Activated CD4-positive, alpha-beta memory T cell treated with anti-CD3 and anti-CD28 coated beads for 36 hours (primary cell): ENCODE results near the gene CENPT. TPM values are rescaled to one million over a fixed set of nuclear protein-coding genes. Genes with fewer than 3 reads are reported as not detected.
A peak's percentile ranks its signal among the peaks of the same experiment; 100 is the strongest.
"Not testable (repeated sequence)": the region's sequence is repeated elsewhere in the genome, so short reads cannot be mapped to it uniquely, and the experiment has no call there.

ENCODE experiments used
- CTCF ChIA-PET: fragments of 350-600 bp; sonication (Branson Sonifier 250); formaldehyde crosslinking; loops from one replicate; lab custom pipeline; 2021; ENCODE audit warnings: antibody characterized with exemption, inconsistent platforms; lab: Charles Lee
- POLR2A ChIA-PET: fragments of 350-600 bp; sonication (Branson Sonifier 250); formaldehyde crosslinking; loops from one replicate; lab custom pipeline; 2021; ENCODE audit warnings: antibody characterized with exemption; lab: Charles Lee
- DNase-seq: peaks from one replicate; pipeline ENCODE4 v3.0.0-alpha.2; 2020
- H3K27ac Mint-ChIP-seq: one replicate; pipeline ENCODE4 v1.8.0; 2021; ENCODE audit warnings: mixed read lengths
- H3K27me3 Mint-ChIP-seq: one replicate; pipeline ENCODE4 v1.8.0; 2021; ENCODE audit warnings: mixed read lengths
- H3K36me3 Mint-ChIP-seq: one replicate; pipeline ENCODE4 v1.8.0; 2021; ENCODE audit warnings: mixed read lengths
- H3K4me1 Mint-ChIP-seq: one replicate; pipeline ENCODE4 v1.8.0; 2021; ENCODE audit warnings: low read depth, mixed read lengths
- H3K4me3 Mint-ChIP-seq: one replicate; pipeline ENCODE4 v1.8.0; 2021; ENCODE audit warnings: mild to moderate bottlenecking, mixed read lengths
- H3K9me3 Mint-ChIP-seq: one replicate; pipeline ENCODE4 v1.8.0; 2021; ENCODE audit warnings: mixed read lengths
- intact Hi-C: fragments of 100-400 bp; cut with micrococcal nuclease; formaldehyde crosslinking; loops from one replicate; pipeline ENCODE4 v1.15.1; 2023
- total RNA-seq, 2 experiments: library from RNA; stranded (reverse); gene quantifications; one replicate each; pipeline ENCODE4 v1.2.3, GENCODE V29; 2021

CENPT gene
- total RNA-seq, 2 experiments from 2014 or later = 39.2 to 40.2 TPM

DNA sequence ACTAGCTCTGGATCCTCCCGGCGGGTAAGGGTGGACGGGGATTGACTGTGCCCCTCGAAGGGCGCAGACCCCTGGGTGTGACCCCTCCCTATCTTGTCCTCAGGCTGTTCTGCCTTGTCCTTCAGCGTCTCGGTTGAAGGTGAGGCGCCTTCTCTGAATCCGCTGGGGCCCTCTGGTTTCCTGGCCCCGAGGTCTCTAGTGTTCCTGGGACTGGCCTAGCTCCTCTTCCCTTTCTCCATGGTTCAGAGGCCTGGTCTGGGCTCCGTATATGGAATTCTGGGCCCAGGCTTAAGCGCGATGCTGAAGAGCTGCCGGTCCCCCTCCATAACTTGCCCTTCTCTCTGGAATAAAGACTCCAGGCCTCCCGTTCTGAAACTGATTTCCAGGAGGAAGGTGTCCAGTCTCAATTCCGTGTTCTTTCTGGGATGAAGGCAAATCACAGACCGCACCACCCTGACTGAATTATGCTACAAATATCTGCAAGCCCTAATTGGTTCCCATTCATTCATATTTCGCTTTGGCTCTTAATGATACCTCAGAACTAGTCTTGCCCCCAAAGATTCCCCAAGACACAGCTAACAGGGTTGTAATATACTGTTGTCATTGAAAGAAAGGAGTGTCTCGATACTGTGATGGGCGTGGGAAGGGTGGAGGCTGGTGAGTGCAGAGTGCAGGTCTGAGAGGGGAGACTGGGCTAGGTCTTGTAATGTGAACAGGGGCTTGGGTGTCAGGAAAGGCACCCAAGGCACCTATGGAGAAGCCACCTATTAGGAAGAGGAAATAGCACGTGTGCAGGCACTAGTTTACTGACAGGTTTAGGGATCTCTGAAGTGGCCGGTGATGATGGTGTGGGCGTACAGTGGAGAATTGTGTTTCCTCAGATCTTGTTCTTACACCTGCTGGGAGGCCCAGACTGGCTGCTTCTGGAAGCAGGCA is 26.2 kb upstream of the CENPT start:
- CTCF ChIA-PET = interaction anchor here (0.6 to 3.7 kb wide), 10 partner anchors 8 to 392 kb away, joined by 3 to 20 read pairs (median 3); no protein-coding TSS in a partner anchor
- Mint-ChIP-seq H3K4me3 (peak overlapping the region; percentile 95), H3K9me3 (no peaks in the 10 kb centered on the region), H3K4me1 (peaks cover 28% of the 10 kb centered on the region), H3K27me3 (no peaks in the 10 kb centered on the region), H3K27ac (peak overlapping the region; percentile 88), H3K36me3 (peaks cover 24% of the 10 kb centered on the region)
- DNase-seq = peak; percentile 51
- intact Hi-C loops = loop anchor here (2.0 to 5.0 kb wide), 5 partner anchors 27 to 201 kb away; partner anchors contain the start of genes CENPT and NUTF2
- POLR2A ChIA-PET = interaction anchor here (0.8 to 1.3 kb wide), 5 partner anchors 26 to 67 kb away, joined by 3 to 4 read pairs (median 4); partner anchors contain the start of genes CENPT, NUTF2 and TSNAXIP1

DNA sequence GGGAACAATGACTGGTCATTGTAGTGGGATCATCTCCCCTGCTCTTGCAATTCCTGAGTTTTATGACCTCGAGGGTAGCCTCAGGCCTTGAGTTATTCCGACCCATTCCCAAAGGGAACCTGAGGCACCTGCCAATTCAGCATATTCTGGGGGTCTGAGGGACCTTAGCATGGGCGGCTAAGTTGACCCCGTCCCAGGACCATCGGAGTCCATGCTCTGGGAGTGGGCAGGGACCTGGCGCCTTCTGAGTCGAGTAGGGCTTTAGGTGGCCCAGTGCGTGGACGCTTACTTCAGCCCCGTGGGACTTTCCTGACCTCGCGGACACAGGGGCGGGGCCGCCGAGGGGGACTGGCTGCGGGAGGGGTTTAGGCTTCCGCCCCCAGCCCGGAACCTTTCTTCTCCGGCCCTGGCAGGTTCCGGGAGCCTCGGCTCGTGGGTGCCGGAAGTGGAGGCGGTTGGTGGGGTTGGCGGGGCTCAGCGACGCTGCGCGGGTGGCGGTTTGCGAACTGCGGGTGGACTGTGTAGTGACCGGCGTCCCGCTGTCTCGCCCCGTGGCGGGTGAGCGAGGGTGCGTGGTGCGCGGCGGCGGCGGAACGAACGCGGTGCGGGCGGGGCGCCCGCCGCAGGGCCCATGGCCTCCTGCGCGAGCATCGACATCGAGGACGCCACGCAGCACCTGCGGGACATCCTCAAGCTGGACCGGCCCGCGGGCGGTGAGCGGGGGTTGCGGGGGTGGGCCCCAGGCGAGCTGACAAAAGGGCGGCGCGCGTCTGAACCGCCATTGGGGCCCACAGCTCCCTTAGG is 25.3 kb upstream of the CENPT start, which contains the start of gene EDC4:
EDC4 (plus strand) TSS at position 422 of the 804 bp plus-strand sequence; CDS start at position 632, 210 bp downstream.
- no peaks in the 10 kb centered on the region for H3K9me3 Mint-ChIP-seq
- intact Hi-C loops = loop anchor here (2.0 to 5.0 kb wide), 4 partner anchors 26 to 201 kb away; partner anchors contain the start of genes CENPT and NUTF2
- peak; percentile 93 for DNase-seq
- CTCF ChIA-PET = interaction anchor here (0.9 to 3.7 kb wide), 7 partner anchors 11 to 391 kb away, joined by 3 to 20 read pairs (median 3); no protein-coding TSS in a partner anchor
- H3K27ac Mint-ChIP-seq = peak within 1 kb of the TSS; percentile 88
- H3K27me3 Mint-ChIP-seq = no peaks in the 10 kb centered on the region
- POLR2A ChIA-PET = interaction anchor here (0.8 to 1.3 kb wide), 5 partner anchors 25 to 66 kb away, joined by 3 to 4 read pairs (median 4); partner anchors contain the start of genes CENPT, NUTF2 and TSNAXIP1
- peaks cover 21% of the 10 kb centered on the region for H3K36me3 Mint-ChIP-seq
- H3K4me3 Mint-ChIP-seq = peak within 1 kb of the TSS; percentile 95
- H3K4me1 Mint-ChIP-seq = peaks cover 28% of the 10 kb centered on the region

DNA sequence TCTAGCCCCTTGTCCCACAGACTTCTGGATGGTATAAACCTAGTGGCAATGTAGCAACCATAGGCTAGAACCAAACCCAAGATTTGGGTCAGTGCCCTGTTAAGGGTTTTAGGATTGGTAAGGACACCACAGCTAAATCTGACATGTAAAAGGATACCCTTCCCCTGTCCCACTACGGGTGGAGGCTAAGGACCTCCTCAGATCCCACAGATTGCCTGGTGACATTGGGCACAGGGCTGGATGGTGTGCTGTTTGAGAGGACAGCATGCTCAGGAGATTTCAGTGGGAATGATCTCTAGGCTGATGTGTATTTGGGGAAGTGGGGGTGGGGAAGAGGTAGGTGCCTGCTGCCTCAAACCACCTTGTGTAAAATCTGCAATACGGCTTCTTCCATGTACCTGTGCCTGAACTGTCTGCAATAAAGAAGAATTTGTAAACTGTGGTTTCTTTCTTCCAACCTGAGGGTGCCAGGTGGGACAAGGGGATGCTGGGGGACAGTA is 24.7 kb upstream of the CENPT start:
- DNase-seq = no peak
- Mint-ChIP-seq H3K36me3 (peaks cover 16% of the 10 kb centered on the region), H3K27me3 (no peaks in the 10 kb centered on the region), H3K27ac (peak overlapping the region; percentile 88), H3K4me1 (peaks cover 28% of the 10 kb centered on the region), H3K9me3 (no peaks in the 10 kb centered on the region), H3K4me3 (peak overlapping the region; percentile 95)
- ChIA-PET CTCF (interaction anchor here (0.7 to 1.8 kb wide), 3 partner anchors 12 to 351 kb away, joined by 3 to 8 read pairs (median 3); no protein-coding TSS in a partner anchor), POLR2A (interaction anchor here (0.9 kb wide), 1 partner anchor 26 kb away, joined by 4 read pairs; the partner anchor contains the start of gene NUTF2)
- intact Hi-C loops = loop anchor here (2.0 to 5.0 kb wide), 4 partner anchors 25 to 200 kb away; partner anchors contain the start of genes CENPT and NUTF2

DNA sequence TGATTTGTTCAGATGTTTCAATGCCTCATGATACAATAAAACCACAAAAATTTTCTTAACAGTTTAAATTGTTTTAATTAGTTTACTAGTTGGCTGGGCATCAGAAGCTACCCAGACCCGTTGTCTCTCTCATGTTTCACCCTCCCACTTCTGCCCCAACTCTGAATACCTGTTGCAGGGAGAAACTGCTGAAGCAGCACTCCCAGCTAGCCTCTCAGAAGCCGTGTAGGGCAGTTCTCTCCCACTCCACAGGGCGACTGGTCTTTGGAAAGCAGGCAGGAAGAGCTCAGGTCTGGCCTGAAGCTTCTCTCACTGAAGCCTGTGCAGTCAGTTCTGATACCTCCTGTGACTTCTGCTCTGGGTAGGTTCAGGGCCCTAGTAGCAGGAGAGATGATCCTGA is 23.8 kb upstream of the CENPT start:
- no peak for DNase-seq
- POLR2A ChIA-PET = interaction anchor here (0.9 to 1.2 kb wide), 2 partner anchors 25 to 64 kb away, joined by 3 to 4 read pairs; partner anchors contain the start of gene NUTF2
- intact Hi-C loops = loop anchor here (5.0 kb wide), 3 partner anchors 39 to 199 kb away; no protein-coding TSS in a partner anchor
- CTCF ChIA-PET = interaction anchor here (0.7 to 1.8 kb wide), 3 partner anchors 12 to 350 kb away, joined by 3 to 8 read pairs (median 3); no protein-coding TSS in a partner anchor
- H3K36me3 Mint-ChIP-seq = peaks cover 14% of the 10 kb centered on the region
- H3K27me3 Mint-ChIP-seq = no peaks in the 10 kb centered on the region
- no peaks in the 10 kb centered on the region for H3K9me3 Mint-ChIP-seq
- peaks cover 28% of the 10 kb centered on the region for H3K4me1 Mint-ChIP-seq
- peak overlapping the region; percentile 18 for H3K27ac Mint-ChIP-seq
- H3K4me3 Mint-ChIP-seq = no peak overlapping the region

GRCh38 chr16:67869653-67870052 is 22.2 kb upstream of the CENPT start:
- intact Hi-C loops = loop anchor here (5.0 kb wide), 3 partner anchors 37 to 197 kb away; no protein-coding TSS in a partner anchor
- ChIA-PET POLR2A (no interaction called here), CTCF (interaction anchor here (0.8 to 3.5 kb wide), 3 partner anchors 14 to 53 kb away, joined by 3 to 18 read pairs (median 5); partner anchors contain the start of gene NRN1L)
- no peaks in the 10 kb centered on the region for H3K9me3 Mint-ChIP-seq
- no peaks in the 10 kb centered on the region for H3K27me3 Mint-ChIP-seq
- H3K27ac Mint-ChIP-seq = no peak overlapping the region
- no peak overlapping the region for H3K4me3 Mint-ChIP-seq
- no peak for DNase-seq
- H3K36me3 Mint-ChIP-seq = peaks cover 20% of the 10 kb centered on the region
- peaks cover 18% of the 10 kb centered on the region for H3K4me1 Mint-ChIP-seq

DNA sequence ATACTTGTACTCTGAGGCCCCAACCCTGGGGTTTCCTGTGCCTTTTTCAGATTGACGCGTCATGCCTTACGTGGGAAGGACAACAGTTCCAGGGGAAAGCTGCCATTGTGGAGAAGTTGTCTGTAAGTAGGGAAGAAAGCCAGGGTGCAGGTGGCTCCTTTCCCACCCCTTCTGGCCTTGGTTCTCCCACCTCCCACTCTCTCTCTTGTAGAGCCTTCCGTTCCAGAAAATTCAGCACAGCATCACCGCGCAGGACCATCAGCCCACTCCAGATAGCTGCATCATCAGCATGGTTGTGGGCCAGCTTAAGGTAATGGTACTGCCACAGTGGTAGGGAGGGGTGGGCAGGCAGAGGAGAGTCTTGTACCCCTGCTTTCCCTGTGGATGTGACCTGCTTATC is 20.8 kb upstream of the CENPT start:
- H3K9me3 Mint-ChIP-seq = no peaks in the 10 kb centered on the region
- ChIA-PET CTCF (interaction anchor here (1.1 to 3.5 kb wide), 3 partner anchors 15 to 172 kb away, joined by 3 to 18 read pairs (median 5); partner anchors contain the start of gene NRN1L), POLR2A (interaction anchor here (0.6 kb wide), 2 partner anchors 33 kb away, joined by 3 to 5 read pairs; no protein-coding TSS in a partner anchor)
- intact Hi-C loops = no loop called here
- DNase-seq = no peak
- H3K4me1 Mint-ChIP-seq = peaks cover 7% of the 10 kb centered on the region
- no peak overlapping the region for H3K27ac Mint-ChIP-seq
- H3K36me3 Mint-ChIP-seq = peaks cover 20% of the 10 kb centered on the region
- H3K27me3 Mint-ChIP-seq = no peaks in the 10 kb centered on the region
- no peak overlapping the region for H3K4me3 Mint-ChIP-seq

DNA sequence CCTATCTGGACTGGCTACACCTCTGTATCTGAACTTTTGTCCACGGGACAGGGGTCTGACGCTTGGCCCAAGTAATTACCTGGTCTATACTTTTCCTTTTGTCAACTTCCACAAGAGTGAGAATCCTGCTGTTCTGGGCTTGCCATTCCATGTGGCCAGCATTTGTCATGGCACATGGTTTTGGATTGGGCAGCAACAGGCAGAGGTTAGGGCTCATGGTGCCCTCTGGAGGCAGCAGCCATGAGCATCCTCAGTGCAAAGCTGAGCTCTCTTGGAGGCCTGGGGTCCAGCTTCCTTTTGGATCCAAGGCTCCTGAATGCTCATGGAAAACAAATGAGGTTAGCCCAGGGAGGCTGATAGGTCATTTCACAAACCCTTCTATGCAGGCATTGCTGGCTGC is 17.8 kb upstream of the CENPT start:
- H3K9me3 Mint-ChIP-seq = no peaks in the 10 kb centered on the region
- intact Hi-C loops = no loop called here
- peak; percentile 32 for DNase-seq
- H3K27me3 Mint-ChIP-seq = no peaks in the 10 kb centered on the region
- POLR2A ChIA-PET = interaction anchor here (0.7 kb wide), 1 partner anchor 21 kb away, joined by 3 read pairs; no protein-coding TSS in a partner anchor
- H3K4me1 Mint-ChIP-seq = peaks cover 10% of the 10 kb centered on the region
- H3K4me3 Mint-ChIP-seq = no peak overlapping the region
- no peak overlapping the region for H3K27ac Mint-ChIP-seq
- H3K36me3 Mint-ChIP-seq = peaks cover 14% of the 10 kb centered on the region
- CTCF ChIA-PET = interaction anchor here (0.6 to 3.3 kb wide), 5 partner anchors 8 to 438 kb away, joined by 3 to 22 read pairs (median 3); no protein-coding TSS in a partner anchor

GRCh38 chr16:67864594-67864993 is 17.1 kb upstream of the CENPT start:
- H3K4me3 Mint-ChIP-seq = no peak overlapping the region

DNA sequence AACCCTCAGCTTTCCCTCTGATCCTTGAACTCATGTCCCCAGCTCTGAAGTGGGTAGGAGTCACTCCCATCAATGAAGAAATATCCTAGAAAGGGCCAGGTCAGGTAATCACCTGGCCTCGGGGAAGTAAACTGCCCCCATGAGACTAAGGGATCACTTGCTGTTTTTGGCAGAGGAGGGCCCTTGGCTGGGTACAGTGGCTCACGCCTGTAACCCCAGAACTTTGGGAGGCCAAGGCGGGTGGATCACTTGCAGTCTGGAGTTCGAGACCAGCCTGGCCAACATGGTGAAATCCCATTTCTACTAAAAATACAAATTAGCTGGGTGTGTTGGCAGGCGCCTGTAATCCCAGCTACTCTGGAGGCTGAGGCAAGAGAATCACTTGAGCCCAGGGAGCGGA is 16.6 kb upstream of the CENPT start:
- intact Hi-C loops, H3K27me3 Mint-ChIP-seq, H3K4me3 Mint-ChIP-seq, POLR2A ChIA-PET, H3K27ac Mint-ChIP-seq, DNase-seq, H3K9me3 Mint-ChIP-seq: not testable (repeated sequence)
- Mint-ChIP-seq H3K4me1 (peaks cover 10% of the 10 kb centered on the region), H3K36me3 (peaks cover 13% of the 10 kb centered on the region)
- CTCF ChIA-PET = interaction anchor here (3.4 kb wide), 1 partner anchor 48 kb away, joined by 20 read pairs; no protein-coding TSS in a partner anchor

More at GRCh38 chr16:67864594-67864993, 17.1 kb upstream of the CENPT start:
- H3K27me3 Mint-ChIP-seq = no peaks in the 10 kb centered on the region
- POLR2A ChIA-PET = no interaction called here
- H3K36me3 Mint-ChIP-seq = peaks cover 13% of the 10 kb centered on the region
- H3K27ac Mint-ChIP-seq = no peak overlapping the region
- H3K4me1 Mint-ChIP-seq = peaks cover 10% of the 10 kb centered on the region
- CTCF ChIA-PET = interaction anchor here (3.3 kb wide), 1 partner anchor 49 kb away, joined by 22 read pairs; no protein-coding TSS in a partner anchor
- no peak for DNase-seq
- H3K9me3 Mint-ChIP-seq = no peaks in the 10 kb centered on the region
- intact Hi-C loops = no loop called here
